Ishikawa (cell line): ENCODE measurements around the gene OR2F2.

Experiments
- CEBPB ChIP-seq: IDR thresholded peaks from 2 replicates; pipeline ENCODE4 v1.6.1; 2012
- FOXM1 ChIP-seq: IDR thresholded peaks from 2 replicates; pipeline ENCODE4 v1.6.1; 2012; ENCODE audit warnings: low read depth, borderline replicate concordance
- RAD21 ChIP-seq: IDR thresholded peaks from 2 replicates; pipeline ENCODE4 v1.6.1; 2012; ENCODE audit warnings: low read depth
- TAF1 ChIP-seq: IDR thresholded peaks from 2 replicates; pipeline ENCODE4 v1.6.1; 2012; ENCODE audit warnings: low read depth, mild to moderate bottlenecking
- ZBTB7A ChIP-seq: IDR thresholded peaks from 2 replicates; pipeline ENCODE4 v1.6.1; 2012; ENCODE audit warnings: low read depth

- TF ChIP-seq FOXM1, result no peak
- TF ChIP-seq CEBPB, result no peak
- TF ChIP-seq ZBTB7A, result no peak
- no peak for TF ChIP-seq TAF1
- no peak for TF ChIP-seq RAD21
Observed at GRCh38 chr7:143906895-143907294, 28.1 kb upstream of the OR2F2 start.
